Activated CD4-positive, CD25-positive, alpha-beta regulatory T cell treated with anti-CD3 and anti-CD28 coated beads, Interleukin-2, amount 50 U/mL, for 72 hours (primary cell): ENCODE measurements around the gene GRAPL.
A peak's percentile ranks its signal among the peaks of the same experiment; 100 is the strongest.
"Not testable (repeated sequence)": the region's sequence is repeated elsewhere in the genome, so short reads cannot be mapped to it uniquely, and the experiment has no call there.

Source experiments
- DNase-seq: peaks from one replicate; pipeline ENCODE4 v3.0.0; 2021

The GRAPL gene

DNA sequence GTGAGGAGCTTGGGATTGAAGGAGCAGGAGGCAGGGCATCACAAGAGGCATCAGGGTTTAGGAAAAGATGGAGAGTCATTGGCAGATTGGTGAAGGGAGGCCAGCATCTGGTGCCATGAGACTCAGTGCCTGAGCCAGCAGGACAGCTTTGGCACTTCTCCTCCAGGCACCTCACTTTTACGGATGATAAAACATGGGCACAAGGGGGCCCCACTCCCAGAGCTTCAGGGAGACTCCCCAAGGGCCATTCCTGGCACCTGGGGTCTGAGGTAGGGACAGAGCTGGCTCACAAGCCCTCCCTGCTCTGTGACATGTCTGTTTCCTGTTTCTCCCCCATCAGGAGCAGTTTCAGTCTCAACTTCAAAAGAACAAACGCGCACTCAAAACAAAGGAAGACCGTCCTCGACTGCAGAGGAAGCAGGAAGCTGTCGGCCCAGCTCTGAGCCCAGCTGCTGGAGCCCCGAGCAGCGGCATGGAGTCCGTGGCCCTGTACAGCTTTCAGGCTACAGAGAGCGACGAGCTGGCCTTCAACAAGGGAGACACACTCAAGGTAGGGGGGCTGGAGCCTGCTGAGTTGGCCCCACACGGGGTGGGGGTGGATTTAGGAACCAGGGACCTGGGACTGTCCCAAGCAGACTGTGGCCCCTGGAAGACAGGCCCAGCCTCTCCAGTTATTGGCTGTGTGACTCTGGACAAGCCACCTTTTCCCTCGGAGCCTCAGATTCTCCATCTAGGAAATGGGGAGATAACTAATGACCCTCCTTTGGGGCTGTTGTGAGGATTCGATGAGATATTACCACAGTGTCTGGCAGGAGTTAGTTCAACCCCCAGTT, at the start of gene GRAPL:
Gene GRAPL (plus strand): TSS at position 442 of the 833 bp plus-strand sequence. CDS start 31 bp downstream, at position 473.
- DNase-seq, result not testable (repeated sequence)

DNA sequence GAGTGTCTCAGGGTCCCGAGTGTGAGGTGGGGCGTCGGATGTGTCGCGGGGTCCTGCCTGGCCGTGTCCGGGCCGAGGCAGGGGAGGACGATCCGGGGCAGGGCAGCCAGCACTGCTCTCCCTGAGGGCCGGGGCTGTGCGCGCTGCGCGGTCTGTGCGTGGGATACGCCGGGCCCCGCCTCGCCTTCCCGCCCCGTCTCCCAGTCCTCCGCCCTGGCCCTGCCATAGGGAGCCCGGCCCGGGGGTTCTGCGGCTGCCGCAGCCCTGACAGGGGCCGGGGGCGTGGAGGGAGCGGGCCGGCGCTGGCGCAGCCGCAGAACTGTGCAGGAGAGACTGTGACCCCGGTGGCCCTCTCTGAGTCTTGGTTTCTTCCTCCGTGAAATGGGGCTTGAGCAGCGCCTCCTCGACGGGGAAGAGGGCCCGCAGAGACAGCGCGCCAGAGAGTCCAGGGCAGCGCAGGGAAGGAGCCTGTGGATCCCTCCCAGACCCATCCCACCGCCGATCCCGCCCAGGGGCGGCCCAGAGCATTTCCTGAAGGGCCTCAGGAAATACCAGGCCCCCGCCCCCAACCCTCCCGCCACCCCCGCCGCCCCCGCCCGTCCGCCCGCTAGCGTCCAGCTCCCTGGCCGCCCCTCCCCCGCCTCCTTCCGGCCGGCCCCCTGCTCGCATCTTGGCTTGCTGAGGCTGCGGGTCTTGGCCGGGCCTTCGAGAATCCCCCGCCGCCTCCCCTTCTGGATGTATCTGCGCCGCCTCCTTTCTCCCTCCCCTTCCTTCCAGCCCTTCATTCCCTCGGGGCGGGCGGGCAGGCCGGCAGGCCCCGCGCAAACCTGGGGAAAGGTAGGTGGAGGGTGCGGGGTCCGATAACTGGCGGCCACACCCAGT, 38.3 kb upstream of the GRAPL start:
- DNase-seq, result not testable (repeated sequence)

DNA sequence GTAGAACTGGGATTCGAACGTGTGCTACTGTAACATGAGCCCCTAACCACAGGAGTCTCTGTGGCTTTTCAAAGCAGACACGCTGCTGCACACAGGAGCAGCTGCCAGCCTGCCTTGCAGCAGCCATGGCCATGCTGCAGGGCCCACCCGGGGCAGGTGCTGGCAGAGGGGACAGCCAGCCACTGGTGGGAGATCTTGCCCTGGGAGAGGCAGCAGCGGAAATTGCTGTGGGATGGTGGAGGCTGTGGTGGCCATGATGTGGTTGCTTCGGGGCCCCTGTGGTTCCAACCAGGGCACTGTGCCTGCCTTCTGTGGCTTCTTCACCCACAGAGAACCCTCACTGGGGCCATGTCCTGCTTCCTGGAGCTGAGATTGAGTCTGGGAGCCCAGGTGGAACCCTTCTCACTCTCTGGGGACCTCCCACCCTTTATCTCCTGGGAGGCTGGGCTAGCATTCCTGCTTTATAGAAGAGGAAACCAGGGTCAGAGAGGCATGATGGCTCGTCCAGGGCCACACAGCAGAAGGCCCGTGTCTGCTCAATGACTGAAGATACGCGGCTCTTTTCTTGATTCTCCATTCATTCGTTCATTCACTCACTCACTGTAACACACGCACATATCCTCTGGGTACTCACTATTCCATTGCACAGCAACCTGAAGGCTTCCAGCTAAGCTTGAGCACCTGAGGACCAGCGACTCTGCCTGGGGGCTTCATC, 37.2 kb upstream of the GRAPL start:
- not testable (repeated sequence) for DNase-seq

DNA sequence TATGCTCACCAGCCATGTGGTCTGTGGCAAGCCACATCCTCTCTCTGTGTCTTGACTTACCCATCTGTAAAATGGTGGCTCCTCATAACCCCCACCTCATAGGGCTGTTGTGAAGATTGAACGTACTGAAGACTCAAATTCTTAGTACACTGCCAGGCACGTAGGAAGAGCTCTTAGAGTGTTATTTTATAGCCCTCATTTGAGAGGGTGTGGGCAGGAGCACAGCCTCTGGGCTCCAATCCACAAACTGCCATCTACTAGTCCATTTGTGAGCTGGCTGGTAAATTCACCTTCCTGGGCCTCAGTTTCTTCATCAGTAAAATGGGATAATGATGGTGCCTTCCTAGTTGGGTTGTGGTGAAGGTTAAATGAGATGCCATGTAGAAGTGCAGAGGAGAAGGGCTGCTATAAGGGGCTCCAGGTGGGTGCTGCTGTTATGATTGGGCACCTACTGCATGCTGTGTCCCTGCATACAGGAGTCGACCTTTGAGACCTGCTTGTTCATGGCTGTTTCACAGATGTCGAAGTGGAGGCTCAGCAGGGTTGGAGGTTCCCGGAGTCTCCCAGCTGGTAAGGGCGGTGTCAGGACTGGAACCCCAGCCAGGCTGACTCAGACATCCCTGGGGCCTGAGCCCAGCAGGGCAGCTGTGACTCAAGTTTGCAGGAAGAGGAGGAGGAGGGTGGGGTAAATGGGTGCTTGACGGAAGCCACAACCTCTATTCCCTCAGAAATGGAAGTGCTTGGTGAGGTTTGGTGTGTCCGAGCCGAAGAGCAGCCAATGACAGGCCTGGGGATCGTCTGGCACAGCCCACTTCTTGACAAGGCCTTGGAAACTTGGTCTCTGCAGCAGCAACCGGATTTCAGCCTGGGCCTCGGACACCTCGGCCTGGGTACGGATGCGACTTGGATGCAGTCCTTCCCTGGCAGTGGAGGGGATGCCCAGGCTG, 34.4 kb upstream of the GRAPL start:
- not testable (repeated sequence) for DNase-seq

DNA sequence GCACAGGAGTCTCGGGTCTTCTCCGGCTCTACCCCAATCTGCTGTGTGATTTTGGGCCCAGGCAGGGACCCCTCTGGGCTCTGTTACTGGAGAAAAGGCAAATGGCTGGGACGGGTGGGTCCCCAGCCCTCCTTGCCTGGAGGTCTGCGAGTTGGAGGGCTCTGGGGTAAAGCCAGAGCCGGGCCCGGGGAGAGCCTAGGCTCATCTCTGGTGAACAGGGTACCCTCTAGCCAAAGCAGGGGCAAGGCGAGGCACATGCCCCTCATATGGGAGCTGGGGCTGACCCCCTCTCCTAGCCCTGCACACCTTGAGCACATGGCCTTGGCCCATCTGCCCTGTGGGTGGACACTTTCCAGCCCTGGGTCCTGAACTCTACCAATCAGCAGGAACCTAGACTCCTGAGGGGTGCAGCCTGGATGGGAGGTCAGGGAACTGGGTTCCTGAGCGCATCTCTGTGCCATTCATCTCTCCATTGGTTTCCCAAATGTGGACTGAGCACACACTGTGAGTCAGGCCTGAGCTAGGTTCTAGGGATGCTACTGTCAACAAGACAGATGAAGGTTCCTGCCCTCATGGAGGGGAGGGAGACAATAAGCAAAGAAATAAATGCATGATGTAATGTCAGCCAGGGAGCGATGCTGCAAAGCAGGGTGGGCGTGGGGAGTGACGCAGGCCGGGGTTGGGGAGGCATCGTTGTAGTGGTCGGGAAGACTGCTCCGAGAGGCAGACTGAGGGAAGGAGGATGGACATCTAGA, 33.5 kb upstream of the GRAPL start:
- DNase-seq, result not testable (repeated sequence)

DNA sequence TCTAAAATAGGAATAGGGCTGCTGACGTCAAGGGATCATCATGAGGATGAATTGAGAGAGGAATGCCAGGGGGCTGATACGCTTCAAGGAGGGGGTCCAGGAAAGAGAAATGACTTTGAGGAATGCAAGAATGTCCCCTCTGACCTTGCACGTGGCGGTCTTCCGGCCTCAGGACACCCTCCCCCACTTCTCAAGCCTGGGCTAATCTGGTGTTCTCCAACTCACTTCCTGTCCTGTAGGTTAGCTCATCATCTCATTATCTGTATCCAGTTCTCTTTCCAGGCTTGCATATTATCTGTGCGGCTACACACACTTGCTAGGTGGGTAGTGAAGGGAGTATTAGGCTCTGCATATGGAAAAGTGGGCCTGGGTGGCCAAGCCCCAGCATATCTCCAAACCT, 18.9 kb upstream of the GRAPL start:
- not testable (repeated sequence) for DNase-seq

DNA sequence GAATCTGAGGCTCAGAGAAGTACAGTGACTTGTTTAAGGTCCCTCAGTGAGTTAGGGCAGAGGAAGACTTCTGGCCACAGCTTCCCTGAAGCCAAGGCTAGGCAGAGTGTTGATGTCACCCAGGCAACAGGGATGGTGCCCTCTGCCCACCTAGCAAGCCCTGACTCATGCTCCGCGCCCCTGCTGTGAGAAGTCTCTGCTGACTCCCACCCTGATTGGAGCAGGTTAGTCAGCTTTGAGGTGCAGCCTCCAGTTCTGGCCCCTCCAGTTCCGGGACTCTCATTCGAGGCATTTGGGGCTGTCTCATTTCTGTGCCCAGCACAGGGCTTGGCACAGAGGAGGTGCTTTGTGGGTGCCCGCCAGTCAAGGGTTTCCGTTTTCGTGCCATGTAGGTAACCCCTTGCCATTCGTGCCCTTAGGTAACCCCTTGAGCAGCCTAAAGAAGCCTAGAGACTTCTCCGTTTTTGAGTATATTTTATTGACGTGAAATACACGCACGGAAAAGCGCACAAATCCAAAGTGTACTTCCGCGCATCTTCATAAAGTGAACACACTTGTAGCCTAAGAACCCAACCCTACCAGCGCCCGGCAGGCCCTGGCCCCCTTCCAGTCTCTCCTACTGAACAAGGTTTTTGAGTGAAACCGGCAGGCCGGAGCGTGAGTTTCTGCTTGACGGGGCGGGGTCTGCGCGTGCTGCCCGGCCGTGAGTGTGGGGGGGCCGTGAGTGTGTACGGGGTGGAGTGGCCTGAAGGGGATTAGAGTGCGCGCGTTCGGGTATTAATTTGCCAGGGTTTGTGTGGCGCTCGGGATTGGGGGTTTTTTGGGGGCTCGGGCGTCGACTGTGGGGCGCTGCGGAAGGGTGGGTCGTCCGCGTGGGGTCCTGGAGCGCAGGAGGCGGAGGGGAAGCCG, 16.9 kb upstream of the GRAPL start:
- DNase-seq, result not testable (repeated sequence)

DNA sequence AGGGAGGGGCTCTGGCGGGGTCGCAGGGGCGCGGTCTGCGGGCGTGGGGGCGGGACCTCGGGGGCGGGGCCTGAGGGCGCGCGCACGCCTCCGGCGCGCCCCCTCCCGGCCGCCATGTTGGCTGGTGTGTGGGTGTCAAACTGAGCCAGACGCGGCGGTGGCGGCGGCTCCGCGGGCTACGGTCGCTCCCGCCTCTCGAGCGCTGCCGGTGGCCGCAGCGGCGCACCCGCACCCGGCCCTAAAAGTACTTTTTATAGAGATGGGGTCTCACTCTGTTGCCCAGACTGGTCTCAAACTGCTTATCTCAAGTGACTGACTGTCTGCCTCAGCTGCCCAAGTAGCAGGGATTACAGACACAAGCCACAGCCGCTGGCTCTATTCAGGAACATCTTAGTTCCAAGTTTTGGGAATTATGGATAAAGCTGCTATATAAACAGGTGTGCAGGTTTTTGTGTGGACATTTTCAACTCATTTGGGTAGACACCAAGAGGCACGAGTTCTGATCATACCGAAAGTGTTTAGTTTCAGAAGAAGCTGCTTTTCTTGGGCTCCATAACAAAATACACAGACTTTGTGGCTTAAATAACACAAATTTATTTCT, 16.2 kb upstream of the GRAPL start:
- DNase-seq, result peak; percentile 54

DNA sequence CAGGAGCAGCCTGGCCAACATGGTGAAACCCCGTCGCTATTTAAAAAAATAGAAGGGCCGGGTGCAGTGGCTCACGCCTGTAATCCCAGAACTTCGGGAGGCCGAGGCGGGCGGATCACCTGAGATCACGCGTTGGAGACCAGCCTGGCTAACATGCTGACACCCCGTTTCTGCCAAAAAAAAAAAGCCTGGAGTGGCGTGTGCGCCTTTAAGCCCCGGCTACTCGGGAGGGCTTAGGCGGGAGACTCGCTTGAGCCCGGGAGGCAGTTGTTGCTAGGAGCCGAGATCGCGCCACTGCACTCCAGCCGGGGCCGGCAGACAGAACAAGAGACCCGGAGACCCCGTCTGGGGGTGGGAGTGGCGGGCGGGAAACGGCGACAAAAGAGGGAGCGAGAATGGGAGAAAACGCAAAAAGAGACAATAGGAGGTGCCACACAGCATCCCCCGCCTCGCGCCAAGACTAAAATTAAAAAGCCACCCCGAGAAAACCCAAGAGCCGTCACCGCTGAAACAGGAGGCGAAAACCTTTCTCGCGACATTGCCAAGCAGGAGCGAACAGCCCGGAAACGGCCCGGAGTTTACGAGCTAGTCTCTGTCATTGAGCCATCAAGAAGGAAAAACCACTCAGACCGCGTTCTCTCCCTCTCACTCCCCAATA, 15.5 kb upstream of the GRAPL start:
- DNase-seq, result peak; percentile 82

DNA sequence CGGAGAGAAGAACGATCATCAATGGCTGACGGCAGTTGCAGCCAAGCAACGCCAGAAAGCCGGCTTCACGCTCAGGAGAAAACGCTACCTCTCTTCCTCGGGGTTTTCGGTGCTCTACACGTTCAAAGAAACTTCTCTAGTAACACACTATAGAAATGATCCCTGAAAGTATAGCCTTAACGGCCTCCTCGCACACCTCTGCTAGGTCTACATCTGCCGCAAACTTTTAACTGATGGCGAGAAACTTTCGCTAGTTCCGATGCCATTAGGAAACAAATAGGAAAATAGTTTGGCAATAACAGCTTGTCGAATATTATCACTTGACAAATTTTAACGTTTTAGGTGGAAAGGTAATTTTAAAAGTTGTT, 14.9 kb upstream of the GRAPL start:
- not testable (repeated sequence) for DNase-seq

DNA sequence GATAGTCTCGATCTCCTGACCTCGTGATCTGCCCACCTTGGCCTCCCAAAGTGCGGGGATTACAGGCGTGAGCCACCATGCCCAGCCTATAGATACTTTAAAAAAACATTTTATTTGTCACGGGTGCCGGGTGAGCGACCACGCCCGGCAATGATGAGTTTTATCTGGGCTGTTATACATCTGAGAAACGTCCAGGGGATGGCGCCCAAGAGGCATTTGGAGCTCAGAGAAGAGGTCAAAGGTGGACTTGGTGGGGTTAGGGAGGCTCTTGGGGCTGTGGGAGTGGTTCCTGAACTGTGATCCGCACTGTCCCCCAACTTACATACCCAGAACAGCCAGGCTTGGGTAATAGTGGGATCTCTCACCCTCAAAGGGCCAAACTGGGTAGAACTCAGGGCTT, 8.7 kb upstream of the GRAPL start:
- DNase-seq, result not testable (repeated sequence)

DNA sequence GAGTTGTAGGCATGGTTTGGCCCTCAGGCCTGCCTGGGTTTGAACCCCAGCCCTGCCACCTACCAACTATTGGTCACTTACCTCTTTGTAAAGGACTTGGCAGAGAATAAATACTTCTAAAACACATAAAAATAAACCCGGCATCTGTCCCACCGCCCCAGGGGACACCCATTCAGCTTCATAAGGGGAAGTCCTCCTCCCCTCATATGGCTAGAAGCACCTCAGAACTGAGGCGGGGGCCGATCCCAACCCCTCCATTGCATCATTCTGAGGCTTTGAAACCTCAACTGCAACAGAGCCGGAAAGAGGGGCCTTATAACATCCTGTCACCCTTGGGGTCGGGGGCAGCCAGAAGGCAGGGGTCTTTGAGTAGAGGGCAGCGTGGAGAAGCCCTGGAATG, 2.1 kb upstream of the GRAPL start:
- not testable (repeated sequence) for DNase-seq

DNA sequence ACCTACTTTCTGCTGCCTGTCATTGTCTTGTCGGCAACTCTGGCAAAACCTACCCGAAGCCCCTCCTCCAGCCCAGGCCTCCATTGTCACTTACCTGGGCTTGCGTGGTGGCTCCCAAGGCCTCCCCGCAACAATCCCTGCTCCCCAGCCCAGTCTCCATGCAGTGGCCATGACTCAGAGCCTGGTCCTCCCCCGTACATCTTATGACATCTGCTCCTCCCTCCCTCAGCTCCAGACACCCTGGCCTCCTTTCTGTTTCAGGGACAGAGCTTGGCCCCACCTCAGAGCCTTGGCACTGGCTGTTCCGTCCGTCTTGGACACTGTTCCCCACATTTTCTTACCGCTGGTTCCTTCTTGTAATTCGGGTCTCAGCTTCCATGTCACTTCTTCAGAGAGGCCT, 2.1 kb downstream of the GRAPL start:
- not testable (repeated sequence) for DNase-seq

DNA sequence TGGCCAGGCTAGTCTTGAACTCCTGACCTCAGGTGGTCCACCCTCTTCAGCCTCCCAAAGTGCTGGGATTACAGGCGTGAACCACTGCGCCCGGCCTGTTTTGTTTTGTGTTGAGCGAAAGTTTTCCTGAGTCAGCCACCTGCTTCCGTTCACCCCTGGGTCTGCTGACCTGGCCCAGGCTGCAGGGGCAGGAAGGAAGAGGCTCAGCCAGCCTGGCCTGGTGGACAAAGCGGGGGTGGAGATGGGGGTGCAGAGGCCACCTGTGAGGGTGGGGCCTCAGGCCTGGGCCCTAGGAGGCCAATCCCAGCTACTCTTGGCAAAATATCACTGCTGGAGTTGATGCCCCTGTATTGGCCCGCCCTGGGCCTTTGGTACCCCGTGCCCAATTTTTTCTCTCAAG, 3.7 kb downstream of the GRAPL start:
- DNase-seq, result not testable (repeated sequence)

DNA sequence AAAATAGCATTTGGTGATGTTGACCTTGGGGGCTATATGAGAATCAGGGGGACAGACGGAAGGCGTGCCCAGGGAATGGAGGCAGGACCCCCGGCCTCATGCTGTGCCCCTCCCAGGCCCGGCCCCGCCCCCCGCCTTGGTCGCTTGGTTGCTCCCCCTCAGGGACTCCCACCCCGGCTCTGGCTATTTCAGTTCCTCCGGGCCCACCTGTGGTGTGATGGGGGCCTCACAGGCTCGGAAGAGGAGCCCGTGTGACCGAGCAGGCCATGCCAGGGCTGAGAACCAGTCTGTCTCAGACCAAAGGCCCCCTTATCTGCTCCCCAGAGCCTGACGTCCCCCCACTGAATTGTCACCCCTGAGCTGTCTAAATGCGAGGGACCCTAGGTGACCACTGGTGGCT, 4.4 kb downstream of the GRAPL start:
- DNase-seq, result not testable (repeated sequence)

DNA sequence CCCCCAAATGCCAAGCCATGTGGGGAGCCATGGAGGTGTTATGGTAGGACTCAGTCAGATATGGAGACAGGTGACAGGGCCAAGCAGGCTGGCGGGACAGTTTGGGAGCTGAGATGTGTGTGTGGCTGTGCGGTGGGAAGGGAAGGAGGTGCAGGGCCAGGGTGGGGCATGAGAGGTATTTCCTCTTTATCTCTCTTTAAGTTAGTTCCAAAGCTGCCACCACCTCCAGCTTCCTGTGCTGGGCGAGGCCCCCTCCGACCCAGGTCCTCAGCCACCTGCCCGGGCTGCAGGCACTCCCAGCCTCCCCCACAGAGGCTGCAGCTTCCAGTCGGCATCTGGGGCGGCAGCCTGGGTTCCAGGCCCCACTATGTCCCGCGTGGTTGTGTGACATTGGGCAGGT, 6.4 kb downstream of the GRAPL start:
- DNase-seq, result not testable (repeated sequence)

DNA sequence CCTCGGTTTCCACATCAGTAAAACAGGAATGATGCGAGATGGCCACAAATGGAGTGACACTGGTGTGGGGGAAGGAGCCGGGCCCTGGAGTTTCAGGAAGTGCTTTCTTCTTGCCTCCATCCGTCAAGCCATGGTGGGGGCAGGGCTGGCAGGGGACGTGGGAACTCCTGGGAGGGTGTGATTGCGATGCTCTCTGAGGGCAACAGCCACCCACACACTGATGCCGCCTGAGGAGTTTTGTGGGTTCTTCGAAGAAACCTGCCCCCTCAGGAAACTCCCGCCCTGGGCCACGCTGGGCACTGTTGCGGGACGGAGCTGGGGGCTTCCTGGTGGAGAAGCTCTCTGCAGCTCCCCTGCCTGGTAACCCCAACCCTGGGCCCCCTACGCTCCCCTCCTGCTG, 8.0 kb downstream of the GRAPL start:
- DNase-seq, result not testable (repeated sequence)

DNA sequence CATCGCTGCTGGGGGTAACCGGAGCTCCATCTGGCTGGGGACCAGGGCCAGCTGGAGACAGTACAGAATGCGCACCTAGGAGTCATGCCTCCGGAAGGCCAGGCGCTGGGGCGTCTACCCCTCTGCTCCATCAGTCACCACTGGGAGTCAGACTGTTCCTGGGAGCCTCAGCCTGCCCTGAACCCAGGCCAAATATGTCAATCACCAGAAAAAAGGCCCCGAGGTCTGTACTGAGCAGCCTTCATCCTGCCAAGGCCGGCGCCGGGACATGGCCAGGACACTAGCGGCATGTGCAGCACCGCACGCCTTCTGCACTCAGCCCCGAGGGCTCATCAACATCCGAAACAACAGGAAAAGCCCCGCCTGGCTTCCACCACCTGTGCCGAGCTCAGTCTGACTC, 8.7 kb downstream of the GRAPL start:
- DNase-seq, result not testable (repeated sequence)

DNA sequence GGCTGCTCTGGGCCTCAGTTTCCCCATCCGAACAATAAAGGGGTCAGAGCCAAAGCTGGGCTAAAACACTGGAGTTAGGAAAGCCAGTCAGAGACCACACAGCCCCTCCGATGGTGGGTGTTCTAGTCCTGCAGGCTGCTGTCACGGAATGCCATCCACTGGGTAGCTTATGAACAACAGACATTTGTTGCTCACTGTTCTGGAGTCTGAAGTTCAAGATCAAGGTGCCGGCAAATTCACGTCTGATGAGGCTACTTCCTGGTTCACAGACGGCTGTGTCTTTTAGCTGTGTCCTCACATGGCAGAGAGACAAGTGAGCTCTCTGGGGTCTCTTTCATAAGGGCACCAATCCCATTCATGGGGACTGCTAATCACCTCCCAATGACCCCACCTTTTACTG, 9.2 kb downstream of the GRAPL start:
- not testable (repeated sequence) for DNase-seq
